GM13977 (cell line): ENCODE data around the gene YIPF7.

ENCODE experiments used
- DNase-seq: peaks from one replicate; pipeline ENCODE4 v3.0.0; 2012; ENCODE audit warnings: low spot score
- CTCF ChIP-seq: IDR thresholded peaks from 2 replicates; pipeline ENCODE4 v1.5.1; 2012; ENCODE audit warnings: mild to moderate bottlenecking, control low read depth; ENCODE audit not compliant: insufficient read depth; ENCODE audit errors: extremely low read depth, missing control alignments
- in situ Hi-C: fragments of 300-500 bp; cut with MboI; formaldehyde crosslinking; loops from one replicate; pipeline ENCODE4 v1.12.0; 2022; ENCODE audit warnings: low sequenced_read_pairs, low pct_unique_long_range_greater_than_20kb, mixed read lengths, inconsistent platforms; ENCODE audit not compliant: unreplicated experiment

YIPF7 gene

DNA sequence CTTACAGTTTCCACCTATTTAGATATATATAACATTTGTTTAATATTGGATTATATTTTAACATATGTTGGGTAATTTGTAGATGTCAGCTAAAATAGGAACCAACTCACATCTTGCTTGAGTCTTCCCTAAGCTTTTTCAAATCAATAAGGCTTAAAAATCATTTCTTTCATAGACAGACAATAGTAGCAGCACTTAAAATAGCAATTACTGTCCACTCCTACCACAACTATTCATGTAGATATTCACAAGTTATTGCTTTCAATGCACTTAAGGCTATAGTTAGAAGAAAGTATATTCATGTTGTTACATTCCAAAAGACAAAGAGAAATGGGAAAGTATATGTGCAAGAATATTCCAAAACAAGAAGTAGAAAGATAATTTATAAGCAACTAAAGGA is 71.2 kb downstream of the YIPF7 start:
- in situ Hi-C loops, result no loop called here
- no peak for DNase-seq
- TF ChIP-seq CTCF, result no peak

DNA sequence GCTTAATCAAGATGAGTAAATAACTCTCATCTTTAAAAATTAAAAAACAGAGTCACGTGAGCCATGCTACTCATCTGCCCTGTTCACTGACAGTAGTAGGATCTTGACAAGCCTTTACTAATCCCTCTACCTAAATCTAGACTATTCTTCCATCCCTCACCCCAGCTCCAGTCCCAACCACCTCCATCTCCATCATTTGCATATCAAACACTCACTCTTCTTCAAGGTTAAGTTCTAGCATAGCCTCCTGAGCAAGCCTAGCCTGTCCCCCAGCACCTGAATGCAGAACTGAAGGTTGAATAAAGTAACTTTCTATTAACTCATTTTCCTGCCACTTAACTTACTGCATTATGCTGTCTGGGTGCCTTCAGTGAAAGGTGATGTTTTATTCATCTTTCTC is 72.5 kb downstream of the YIPF7 start:
- in situ Hi-C loops, result no loop called here
- no peak for DNase-seq
- TF ChIP-seq CTCF, result no peak
